SW 1271 (cell line): Measurements from ENCODE around the gene CTTNBP2.

Source experiments
- DNase-seq, 2 experiments: peaks; one replicate each; lab custom pipeline; 2025; lab: John Stamatoyannopoulos, UW

CTTNBP2 gene

GRCh38 chr7:117690147-117690546 is 183.1 kb downstream of the CTTNBP2 start:
- no peak for DNase-seq

- no peak for DNase-seq
Observed at GRCh38 chr7:117689406-117689805, 183.8 kb downstream of the CTTNBP2 start.

DNA sequence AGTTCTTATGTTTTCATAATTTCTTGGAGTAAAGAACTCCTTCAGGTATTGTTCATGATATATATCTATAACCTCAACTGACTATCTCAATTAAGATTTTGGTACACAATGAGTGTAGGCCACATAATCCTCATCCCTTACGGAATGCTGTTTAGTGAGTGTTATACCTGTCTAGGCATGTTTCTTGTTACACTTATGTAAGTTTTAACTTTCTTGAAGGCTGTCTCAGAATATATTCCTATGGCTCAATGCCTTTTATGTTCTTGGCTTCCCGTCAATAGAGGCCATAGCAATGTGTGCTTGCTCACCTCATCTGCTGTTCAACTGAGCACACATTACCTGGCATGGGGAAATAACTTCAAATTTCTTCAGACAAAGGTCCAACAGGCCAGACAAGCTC is 185.1 kb downstream of the CTTNBP2 start:
- DNase-seq = no peak

DNA sequence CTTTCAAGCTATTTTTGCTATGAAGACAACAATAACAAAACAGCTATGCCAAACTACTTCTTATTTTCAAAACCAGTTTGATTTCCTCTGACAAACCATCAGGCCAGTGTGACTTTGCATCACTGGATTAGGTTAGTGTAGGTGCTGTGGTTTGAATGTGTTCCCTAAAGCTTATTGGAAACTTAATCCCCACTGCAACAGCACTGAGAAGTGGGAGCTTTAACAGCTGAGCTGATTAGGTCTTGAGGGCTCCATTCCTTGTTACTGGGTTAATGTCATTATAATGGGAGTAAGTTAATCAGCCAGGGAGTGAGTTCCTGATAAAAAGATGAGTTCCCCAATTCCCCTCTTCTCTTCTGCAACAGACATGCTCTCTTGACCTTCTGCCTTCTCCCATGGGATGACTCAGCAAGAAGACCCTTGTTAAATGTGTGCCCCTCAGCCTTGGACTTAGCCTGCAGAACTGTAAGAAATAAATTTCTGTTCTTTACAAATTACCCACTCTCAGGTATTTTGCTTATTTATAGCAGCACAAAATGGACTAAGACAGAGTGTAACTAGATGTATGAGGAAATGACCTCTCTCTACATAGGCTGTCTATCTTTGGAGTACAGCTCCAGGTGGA is 186.8 kb downstream of the CTTNBP2 start:
- no peak for DNase-seq

GRCh38 chr7:117685795-117686194 is 187.4 kb downstream of the CTTNBP2 start:
- no peak for DNase-seq

DNA sequence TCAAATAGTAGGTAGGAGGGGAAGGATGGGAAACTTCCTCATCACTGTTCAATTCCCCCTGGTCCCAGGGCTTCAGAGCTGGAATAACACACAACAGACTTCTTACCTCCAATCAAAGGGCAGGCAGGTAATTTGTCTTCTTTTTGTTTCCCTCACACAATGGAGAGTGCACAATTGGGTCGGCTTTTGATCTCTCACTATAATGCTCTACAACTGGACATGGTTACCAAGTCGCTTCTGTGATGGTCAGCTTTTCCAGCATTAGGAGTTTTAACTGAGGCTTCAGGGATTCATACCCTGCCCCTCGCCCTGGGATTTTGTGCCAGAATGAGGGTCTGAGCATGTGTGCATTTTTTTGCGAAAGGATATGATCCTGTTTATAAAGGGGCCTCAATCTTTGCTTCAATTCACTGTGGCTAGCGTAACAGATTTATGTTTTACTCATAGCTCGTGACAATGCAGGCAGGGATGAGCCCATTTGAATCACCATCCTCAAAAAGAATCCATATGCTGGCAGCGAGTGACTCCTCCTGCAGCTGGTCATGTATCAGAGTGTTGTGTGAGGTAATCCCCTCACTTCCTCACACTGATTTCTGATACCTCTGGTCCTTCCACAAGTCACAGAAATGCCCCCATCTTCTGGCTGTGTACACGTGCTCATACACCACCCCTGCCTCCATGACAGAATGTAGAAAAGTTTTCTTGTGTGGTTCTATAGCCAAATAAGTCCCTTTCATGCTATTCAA is 189.6 kb downstream of the CTTNBP2 start:
- no peak for DNase-seq

DNA sequence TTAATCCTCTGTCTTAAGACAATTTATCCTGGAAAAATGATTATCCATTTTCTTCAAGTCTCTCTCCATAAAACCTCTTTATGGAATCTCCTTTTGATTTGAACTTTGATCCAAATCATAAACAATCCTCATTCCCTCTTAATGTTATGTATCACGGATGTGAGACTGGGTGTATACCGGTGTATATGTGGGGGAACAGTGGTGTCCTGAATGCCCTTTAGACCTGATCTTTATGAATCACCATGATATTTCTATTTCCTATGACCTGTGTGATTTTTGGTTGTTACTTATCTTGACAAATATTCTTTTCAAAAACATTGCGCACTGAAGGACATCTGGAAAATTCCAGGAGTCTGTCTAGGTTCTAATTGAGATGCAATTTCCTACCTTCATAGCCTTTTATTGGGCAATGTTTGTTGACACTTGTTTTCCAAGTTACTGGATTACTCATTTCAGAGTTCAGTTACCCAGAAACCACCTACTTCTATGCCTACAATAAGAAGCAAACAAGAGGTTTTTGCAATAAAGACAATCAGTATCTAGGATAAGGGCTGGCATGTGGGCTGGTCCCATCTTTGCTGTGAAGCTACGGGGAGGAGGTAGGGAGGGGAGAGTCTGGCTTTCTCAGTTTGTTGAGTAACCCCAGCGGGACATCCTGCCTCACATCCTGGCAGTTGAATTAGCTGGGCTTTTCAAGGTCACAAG is 190.4 kb downstream of the CTTNBP2 start:
- peak in 1 of 2 experiments; percentile 3 for DNase-seq

GRCh38 chr7:117679120-117679519 is 194.1 kb downstream of the CTTNBP2 start:
- no peak for DNase-seq

DNA sequence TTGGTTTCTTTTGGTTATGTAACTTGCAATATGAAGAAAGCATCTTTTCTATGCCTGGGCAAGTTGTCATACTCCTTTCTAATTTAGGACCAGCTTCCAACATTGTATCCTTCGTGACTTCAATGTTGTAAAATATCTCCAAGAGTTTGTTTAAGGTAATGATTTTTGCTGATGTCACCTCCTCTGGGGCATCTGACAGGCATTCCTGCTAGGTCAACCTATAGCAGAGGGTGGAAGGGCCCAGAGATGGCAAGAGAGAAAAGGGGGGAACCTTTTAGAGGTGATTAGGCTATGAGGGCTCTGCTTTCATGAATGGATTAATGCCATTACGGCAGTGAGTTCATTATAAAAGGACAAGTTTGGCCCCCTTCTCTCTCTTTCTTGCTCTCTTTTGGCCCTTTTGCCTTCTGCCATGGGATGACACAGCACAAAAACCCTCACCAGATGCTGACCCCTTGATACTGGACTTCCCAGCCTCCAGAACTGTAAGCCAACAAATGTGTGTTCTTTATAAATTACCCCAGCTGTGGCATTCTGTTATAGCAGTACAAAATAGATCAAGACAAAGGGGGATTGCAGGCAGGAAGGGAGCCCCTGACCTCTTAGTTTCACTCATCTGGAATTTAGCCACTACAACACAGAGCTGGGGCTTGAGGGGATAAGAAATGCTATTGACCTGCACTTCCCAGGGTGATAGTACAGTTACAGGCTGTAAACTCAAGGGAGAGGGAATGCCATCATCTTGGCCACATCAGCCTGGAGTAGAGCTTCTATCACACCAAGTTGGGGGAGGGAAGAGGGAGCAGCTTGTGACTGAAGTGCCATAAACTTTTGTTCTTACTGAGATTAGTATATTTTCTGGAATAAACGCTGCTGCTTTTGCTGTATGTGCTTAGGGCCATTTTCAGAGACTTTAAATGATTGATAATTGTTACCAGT is 197.5 kb downstream of the CTTNBP2 start:
- no peak for DNase-seq

DNA sequence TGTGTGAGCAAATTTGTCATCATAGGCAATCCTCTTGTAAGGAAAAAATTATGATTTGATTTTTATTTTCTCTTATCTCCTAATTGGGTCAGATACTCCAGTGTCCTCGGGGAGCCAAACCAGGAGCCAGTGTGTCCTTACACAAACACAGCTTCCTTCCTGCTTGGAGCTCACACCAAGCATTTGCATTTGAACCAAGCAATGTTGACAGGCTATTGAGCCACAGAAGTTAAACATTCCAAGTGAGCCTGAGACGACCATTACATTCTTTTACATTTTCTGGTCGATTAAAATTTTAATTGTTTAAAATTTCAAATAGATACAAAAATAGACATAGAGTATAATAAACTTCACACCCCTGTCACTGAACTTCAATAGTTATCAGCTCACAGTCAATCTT is 198.6 kb downstream of the CTTNBP2 start:
- no peak for DNase-seq

DNA sequence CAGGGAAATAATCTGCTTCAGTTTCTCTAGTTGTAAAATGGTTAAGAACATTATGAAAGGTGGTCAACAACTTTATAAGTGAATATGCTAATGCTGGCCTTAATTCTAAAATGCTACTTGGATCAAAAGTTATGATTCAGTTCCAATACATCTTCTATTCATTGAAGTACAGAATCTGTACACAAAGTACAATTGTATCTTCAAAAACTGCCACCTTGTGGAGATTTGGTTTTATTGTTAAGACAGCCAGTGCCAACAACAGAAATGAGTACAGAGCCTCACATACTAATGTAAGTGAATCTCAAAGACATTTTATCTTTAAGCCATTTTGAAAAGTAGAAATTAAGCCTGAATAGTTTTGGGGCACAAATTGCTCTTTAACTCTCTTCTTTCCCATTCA is 199.4 kb downstream of the CTTNBP2 start:
- peak in 1 of 2 experiments; percentile 22 for DNase-seq

DNA sequence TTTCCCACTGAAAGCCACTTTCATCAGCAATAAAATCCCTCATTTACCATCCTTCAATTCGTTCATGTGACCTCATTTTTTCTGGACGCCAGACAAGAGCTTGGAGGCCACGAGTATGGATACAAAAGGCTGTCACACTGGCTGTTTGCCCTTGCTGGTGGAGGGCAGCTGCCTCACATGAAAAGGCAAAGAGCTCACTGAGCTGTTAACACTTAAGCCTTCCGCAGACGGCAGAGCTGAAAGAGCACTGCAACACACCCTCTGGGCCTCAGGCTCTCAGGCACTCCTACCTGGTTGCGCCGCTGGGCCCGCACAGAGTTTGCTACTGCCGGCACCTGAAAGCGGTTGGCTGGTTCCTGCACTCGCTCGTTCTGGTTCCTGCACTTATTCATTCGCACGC is 199.9 kb downstream of the CTTNBP2 start:
- DNase-seq = no peak

DNA sequence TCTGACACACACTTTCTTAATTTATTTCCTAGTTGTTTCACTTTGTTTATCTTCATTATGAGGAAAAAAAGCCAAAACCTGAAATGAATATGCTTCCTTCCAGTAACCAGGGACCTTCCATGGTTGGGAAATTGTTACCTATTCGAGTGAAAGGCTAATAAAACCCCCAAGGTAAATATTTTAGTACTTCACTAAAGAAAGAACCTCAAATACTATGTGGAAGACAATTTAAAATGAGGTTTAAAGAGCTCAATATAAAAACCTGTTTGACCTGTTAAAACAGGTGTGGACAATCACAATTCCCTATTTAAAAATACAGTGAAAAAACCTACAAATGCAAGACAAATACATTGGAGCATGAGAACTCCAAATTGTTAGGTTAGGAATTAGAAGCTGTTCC is 200.8 kb downstream of the CTTNBP2 start:
- DNase-seq = no peak

DNA sequence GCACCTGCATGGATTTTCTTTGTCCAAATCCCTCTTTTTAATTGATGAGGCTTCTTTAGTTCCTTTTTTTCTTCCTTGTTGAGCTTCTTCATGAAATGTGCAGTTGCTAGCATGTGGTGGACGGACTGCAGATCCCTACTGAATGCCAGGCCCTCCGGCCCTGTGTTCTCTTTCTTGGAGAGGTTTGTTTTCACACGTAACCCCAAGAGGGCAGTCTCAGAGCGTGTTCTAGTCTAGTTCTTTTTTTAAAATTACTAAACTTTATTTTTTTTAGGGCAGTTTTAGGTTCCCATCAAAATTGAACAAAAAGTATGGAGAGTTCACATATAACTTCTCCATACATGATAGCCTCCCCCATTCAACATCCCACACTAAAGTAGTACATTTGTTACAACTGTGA is 203.4 kb downstream of the CTTNBP2 start:
- no peak for DNase-seq

GRCh38 chr7:117667456-117667855 is 205.8 kb downstream of the CTTNBP2 start:
- no peak for DNase-seq

DNA sequence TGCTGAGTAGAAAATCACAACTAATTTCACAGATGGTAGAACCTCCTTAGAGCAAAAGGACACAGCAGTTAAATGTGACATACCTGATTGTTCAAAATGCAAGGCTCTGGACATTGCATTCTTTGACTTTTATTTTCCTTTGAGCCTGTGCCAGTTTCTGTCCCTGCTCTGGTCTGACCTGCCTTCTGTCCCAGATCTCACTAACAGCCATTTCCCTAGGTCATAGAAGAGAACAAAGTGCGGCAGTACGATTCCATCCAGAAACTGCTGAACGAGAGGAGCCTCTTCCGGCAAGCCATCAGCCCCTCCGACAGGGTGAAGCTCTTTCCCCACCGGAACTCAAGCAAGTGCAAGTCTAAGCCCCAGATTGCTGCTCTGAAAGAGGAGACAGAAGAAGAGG is 206.6 kb downstream of the CTTNBP2 start:
- DNase-seq = no peak

GRCh38 chr7:117666031-117666430 is 207.2 kb downstream of the CTTNBP2 start:
- peak in 1 of 2 experiments; percentile 32 for DNase-seq

GRCh38 chr7:117665368-117665767 is 207.9 kb downstream of the CTTNBP2 start:
- DNase-seq = no peak

DNA sequence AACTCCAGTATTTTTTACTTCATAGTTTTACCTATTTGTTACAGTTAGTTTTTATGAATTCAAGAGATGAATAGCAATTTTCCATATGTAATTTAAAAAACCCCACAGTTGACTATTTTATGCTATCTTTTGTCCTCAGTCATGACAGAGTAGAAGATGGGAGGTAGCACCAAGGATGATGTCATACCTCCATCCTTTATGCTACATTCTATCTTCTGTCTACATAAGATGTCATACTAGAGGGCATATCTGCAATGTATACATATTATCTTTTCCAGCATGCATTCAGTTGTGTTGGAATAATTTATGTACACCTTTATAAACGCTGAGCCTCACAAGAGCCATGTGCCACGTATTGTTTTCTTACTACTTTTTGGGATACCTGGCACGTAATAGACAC is 209.2 kb downstream of the CTTNBP2 start:
- no peak for DNase-seq

GRCh38 chr7:117661328-117661727 is 211.9 kb downstream of the CTTNBP2 start:
- no peak for DNase-seq
